GM23338 (cell line): ENCODE results near the gene SOST. TPM values are rescaled to one million over a fixed set of nuclear protein-coding genes. Genes with fewer than 3 reads are reported as not detected.

Experiments
- ATAC-seq: fragments of 200-7000 bp; cut with Tn5 transposase; 3 replicates; pipeline ENCODE4 v1.9.1; 2020
- DNase-seq: peaks from one replicate; pipeline ENCODE4 v3.0.0-alpha.2; 2015; ENCODE audit warnings: low spot score
- H2AFZ ChIP-seq: fragments of 200-600 bp; sonication (generic); 2 replicates; pipeline ENCODE4 v1.8.0; 2016; ENCODE audit warnings: antibody characterized with exemption, mild to moderate bottlenecking, moderate library complexity
- H3F3A ChIP-seq: fragments of 200-600 bp; sonication (generic); replicated peaks from 2 replicates; pipeline ENCODE4 v1.8.0; 2017; ENCODE audit warnings: antibody characterized with exemption, mixed run types, low read depth
- H3K27ac ChIP-seq: fragments of 200-600 bp; sonication (generic); 2 replicates; pipeline ENCODE4 v1.6.1; 2016; ENCODE audit warnings: low read depth
- H3K27me3 ChIP-seq: fragments of 200-600 bp; sonication (generic); 2 replicates; pipeline ENCODE4 v1.8.0; 2016; ENCODE audit warnings: mild to moderate bottlenecking, mixed run types, moderate library complexity; ENCODE audit not compliant: insufficient read depth
- H3K36me3 ChIP-seq: fragments of 200-600 bp; sonication (generic); 2 replicates; pipeline ENCODE4 v1.8.0; 2016; ENCODE audit warnings: mild to moderate bottlenecking; ENCODE audit not compliant: insufficient read depth
- H3K4me1 ChIP-seq: fragments of 200-600 bp; sonication (generic); 2 replicates; pipeline ENCODE4 v1.8.0; 2016; ENCODE audit warnings: mild to moderate bottlenecking, moderate library complexity; ENCODE audit not compliant: insufficient read depth
- H3K4me2 ChIP-seq: fragments of 200-600 bp; sonication (generic); 2 replicates; pipeline ENCODE4 v1.7.1; 2017; ENCODE audit warnings: mixed run types
- H3K4me3 ChIP-seq: fragments of 200-600 bp; sonication (generic); 2 replicates; pipeline ENCODE4 v1.6.1; 2016; ENCODE audit warnings: mixed run types
- H3K79me2 ChIP-seq: fragments of 200-600 bp; sonication (generic); replicated peaks from 2 replicates; pipeline ENCODE4 v1.8.0; 2017; ENCODE audit warnings: mild to moderate bottlenecking; ENCODE audit not compliant: insufficient read depth
- H3K9me2 ChIP-seq: fragments of 200-600 bp; sonication (generic); 2 replicates; pipeline ENCODE4 v1.8.0; 2017; ENCODE audit not compliant: insufficient read depth
- H4K20me1 ChIP-seq: fragments of 200-600 bp; sonication (generic); replicated peaks from 2 replicates; pipeline ENCODE4 v1.8.0; 2017; ENCODE audit warnings: mild to moderate bottlenecking; ENCODE audit not compliant: insufficient read depth
- H3K27ac Mint-ChIP-seq: 2 replicates; pipeline ENCODE4 v1.8.0; 2020; ENCODE audit warnings: inconsistent platforms, mild to moderate bottlenecking, moderate library complexity, mixed read lengths
- H3K27me3 Mint-ChIP-seq: 3 replicates; pipeline ENCODE4 v1.8.0; 2022; ENCODE audit warnings: low read depth, mild to moderate bottlenecking, moderate library complexity, mixed read lengths, inconsistent platforms; ENCODE audit not compliant: insufficient read depth, poor library complexity
- H3K36me3 Mint-ChIP-seq: 3 replicates; pipeline ENCODE4 v1.8.0; 2021; ENCODE audit warnings: low read depth, mild to moderate bottlenecking, inconsistent platforms, moderate library complexity, mixed read lengths
- H3K4me1 Mint-ChIP-seq: 3 replicates; pipeline ENCODE4 v1.8.0; 2020; ENCODE audit warnings: mild to moderate bottlenecking, inconsistent platforms, mixed read lengths
- H3K4me3 Mint-ChIP-seq: 3 replicates; pipeline ENCODE4 v1.8.0; 2021; ENCODE audit warnings: moderate library complexity, mild to moderate bottlenecking, inconsistent platforms, mixed read lengths
- H3K9me3 Mint-ChIP-seq: 3 replicates; pipeline ENCODE4 v1.8.0; 2020; ENCODE audit warnings: moderate library complexity, mild to moderate bottlenecking, inconsistent platforms, mixed read lengths
- CREB1 ChIP-seq: fragments of 250-450 bp; sonication (Bioruptor Pico); IDR thresholded peaks from 2 replicates; pipeline ENCODE4 v1.5.0; 2020; ENCODE audit warnings: low read depth, mild to moderate bottlenecking, moderate library complexity
- EZH2phosphoT487 ChIP-seq: fragments of 200-600 bp; sonication (generic); IDR thresholded peaks from one replicate; pipeline ENCODE4 v1.8.1; 2018; ENCODE audit warnings: antibody characterized with exemption; ENCODE audit not compliant: unreplicated experiment
- JUNB ChIP-seq: IDR thresholded peaks from one replicate; pipeline ENCODE4 v1.6.1; 2016; ENCODE audit warnings: antibody characterized with exemption; ENCODE audit not compliant: unreplicated experiment
- NANOG ChIP-seq: IDR thresholded peaks from 2 replicates; pipeline ENCODE4 v1.6.1; 2016; ENCODE audit warnings: antibody characterized with exemption, borderline replicate concordance
- POLR2AphosphoS5 ChIP-seq: IDR thresholded peaks from 2 replicates; pipeline ENCODE4 v1.6.1; 2016; ENCODE audit warnings: antibody characterized with exemption, low read depth
- STAT1 ChIP-seq: IDR thresholded peaks from one replicate; pipeline ENCODE4 v1.6.1; 2016; ENCODE audit warnings: antibody characterized with exemption; ENCODE audit not compliant: unreplicated experiment
- ZNF114 ChIP-seq: fragments of 250-450 bp; sonication (Bioruptor Pico); IDR thresholded peaks from 2 replicates; pipeline ENCODE4 v1.5.0; 2020; ENCODE audit warnings: mild to moderate bottlenecking, moderate library complexity
- ZNF331 ChIP-seq: fragments of 250-450 bp; sonication (Bioruptor Pico); IDR thresholded peaks from 2 replicates; pipeline ENCODE4 v1.5.0; 2020; ENCODE audit warnings: low read depth, mild to moderate bottlenecking, moderate library complexity
- polyA plus RNA-seq: library from polyadenylated mRNA; unstranded; fragments of >200 nt; fragmentation: Nextera tagmentation; extraction: Ambion mirVana; gene quantifications from 2 replicates; pipeline ENCODE4 v1.2.1, GENCODE V29; 2016
- total RNA-seq: library from RNA; depleted of rRNA; stranded (reverse); fragments of >200 nt; shearing (Covaris generic); gene quantifications from 2 replicates; pipeline ENCODE4 v1.2.3, GENCODE V29; 2014
- TF ChIP-seq, protein P1 (sequence below): IDR thresholded peaks from one replicate; pipeline ENCODE4 v1.6.1; 2018; ENCODE audit warnings: antibody characterized with exemption; ENCODE audit not compliant: unreplicated experiment
- TF ChIP-seq, protein P2 (sequence below): IDR thresholded peaks from 2 replicates; pipeline ENCODE4 v1.6.1; 2016; ENCODE audit warnings: antibody characterized with exemption
- TF ChIP-seq, protein P3 (sequence below): fragments of 250-450 bp; sonication (Bioruptor Pico); IDR thresholded peaks from 2 replicates; pipeline ENCODE4 v1.5.0; 2020; ENCODE audit warnings: mild to moderate bottlenecking, moderate library complexity

The SOST gene
- total and polyA plus RNA-seq, 2 experiments from 2014 or later = not detected

DNA sequence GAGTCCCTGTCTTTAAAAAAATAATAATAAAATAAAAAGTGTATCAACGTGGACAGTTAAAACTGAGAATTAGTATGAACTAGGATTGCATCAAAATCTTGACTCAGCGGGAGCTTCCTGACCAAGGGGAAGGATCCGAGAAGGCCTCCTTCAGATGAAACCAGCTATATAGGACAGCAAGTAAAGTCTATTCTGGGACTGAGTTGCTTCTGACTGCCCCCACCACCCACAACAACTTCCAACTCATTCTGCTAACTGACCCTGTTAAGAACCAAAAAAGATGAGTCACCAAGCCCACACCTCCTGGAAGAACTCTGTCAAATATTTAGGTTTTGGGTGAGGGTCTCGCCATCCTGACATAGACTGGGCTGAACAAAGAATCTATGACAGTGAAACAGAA lies 49.5 kb upstream of the SOST start (continued):
- TF ChIP-seq, protein P1, sequence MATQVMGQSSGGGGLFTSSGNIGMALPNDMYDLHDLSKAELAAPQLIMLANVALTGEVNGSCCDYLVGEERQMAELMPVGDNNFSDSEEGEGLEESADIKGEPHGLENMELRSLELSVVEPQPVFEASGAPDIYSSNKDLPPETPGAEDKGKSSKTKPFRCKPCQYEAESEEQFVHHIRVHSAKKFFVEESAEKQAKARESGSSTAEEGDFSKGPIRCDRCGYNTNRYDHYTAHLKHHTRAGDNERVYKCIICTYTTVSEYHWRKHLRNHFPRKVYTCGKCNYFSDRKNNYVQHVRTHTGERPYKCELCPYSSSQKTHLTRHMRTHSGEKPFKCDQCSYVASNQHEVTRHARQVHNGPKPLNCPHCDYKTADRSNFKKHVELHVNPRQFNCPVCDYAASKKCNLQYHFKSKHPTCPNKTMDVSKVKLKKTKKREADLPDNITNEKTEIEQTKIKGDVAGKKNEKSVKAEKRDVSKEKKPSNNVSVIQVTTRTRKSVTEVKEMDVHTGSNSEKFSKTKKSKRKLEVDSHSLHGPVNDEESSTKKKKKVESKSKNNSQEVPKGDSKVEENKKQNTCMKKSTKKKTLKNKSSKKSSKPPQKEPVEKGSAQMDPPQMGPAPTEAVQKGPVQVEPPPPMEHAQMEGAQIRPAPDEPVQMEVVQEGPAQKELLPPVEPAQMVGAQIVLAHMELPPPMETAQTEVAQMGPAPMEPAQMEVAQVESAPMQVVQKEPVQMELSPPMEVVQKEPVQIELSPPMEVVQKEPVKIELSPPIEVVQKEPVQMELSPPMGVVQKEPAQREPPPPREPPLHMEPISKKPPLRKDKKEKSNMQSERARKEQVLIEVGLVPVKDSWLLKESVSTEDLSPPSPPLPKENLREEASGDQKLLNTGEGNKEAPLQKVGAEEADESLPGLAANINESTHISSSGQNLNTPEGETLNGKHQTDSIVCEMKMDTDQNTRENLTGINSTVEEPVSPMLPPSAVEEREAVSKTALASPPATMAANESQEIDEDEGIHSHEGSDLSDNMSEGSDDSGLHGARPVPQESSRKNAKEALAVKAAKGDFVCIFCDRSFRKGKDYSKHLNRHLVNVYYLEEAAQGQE = no peak
- TF ChIP-seq NANOG = no peak
- no peak for TF ChIP-seq STAT1

DNA sequence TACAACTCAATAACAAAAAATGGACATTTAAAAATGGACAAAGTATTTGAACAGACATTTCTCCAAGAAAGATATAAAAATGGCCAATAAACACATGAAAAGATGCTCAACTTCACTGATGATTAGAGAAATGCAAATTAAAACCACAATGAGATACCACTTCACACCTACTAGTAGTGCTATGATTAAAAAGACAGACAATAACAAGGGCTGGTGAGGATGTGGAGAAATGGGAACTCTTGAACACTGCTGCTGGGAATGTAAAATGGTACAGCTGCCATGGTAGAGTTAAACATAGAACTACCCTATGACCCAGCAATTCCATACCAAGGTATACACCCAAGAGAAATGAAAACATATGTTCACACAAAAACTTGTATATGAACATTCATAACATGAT lies 46.5 kb upstream of the SOST start:
- DNase-seq (no peak), ATAC-seq (no peak)
- Histone ChIP-seq H3K27ac (0 out of 2 replicates have a peak overlapping the region, but pooled peaks have one; percentile 79), H3K36me3 (no peaks in the 10 kb centered on the region), H3K4me2 (no peak overlapping the region), H3K4me3 (no peak overlapping the region; the same call in 1 of the 2 replicates), H3K4me1 (peaks cover 37% of the 10 kb centered on the region), H3K27me3 (no peaks in the 10 kb centered on the region), H4K20me1 (no peaks in the 10 kb centered on the region), H2AFZ (no peak overlapping the region), H3K9me2 (no peaks in the 10 kb centered on the region), H3F3A (no peaks in the 10 kb centered on the region; the same call in 1 of the 2 replicates), H3K79me2 (no peaks in the 10 kb centered on the region)
- no peak overlapping the region for H3K27ac Mint-ChIP-seq
- H3K4me3 Mint-ChIP-seq = no peak overlapping the region
- H3K27me3 Mint-ChIP-seq = peaks cover 3% of the 10 kb centered on the region
- H3K36me3 Mint-ChIP-seq = peaks cover 22% of the 10 kb centered on the region; the same call in 2 of the 3 replicates
- H3K4me1 Mint-ChIP-seq = peaks cover 40% of the 10 kb centered on the region
- H3K9me3 Mint-ChIP-seq = no peaks in the 10 kb centered on the region
- TF ChIP-seq, protein P2, sequence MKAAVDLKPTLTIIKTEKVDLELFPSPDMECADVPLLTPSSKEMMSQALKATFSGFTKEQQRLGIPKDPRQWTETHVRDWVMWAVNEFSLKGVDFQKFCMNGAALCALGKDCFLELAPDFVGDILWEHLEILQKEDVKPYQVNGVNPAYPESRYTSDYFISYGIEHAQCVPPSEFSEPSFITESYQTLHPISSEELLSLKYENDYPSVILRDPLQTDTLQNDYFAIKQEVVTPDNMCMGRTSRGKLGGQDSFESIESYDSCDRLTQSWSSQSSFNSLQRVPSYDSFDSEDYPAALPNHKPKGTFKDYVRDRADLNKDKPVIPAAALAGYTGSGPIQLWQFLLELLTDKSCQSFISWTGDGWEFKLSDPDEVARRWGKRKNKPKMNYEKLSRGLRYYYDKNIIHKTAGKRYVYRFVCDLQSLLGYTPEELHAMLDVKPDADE = no peak
- TF ChIP-seq CREB1 (CRISPR knock-in tag) = no peak
- TF ChIP-seq ZNF114 (CRISPR knock-in tag) = no peak
- TF ChIP-seq POLR2AphosphoS5 = no peak
- TF ChIP-seq STAT1 = no peak
- no peak for TF ChIP-seq JUNB
- no peak for TF ChIP-seq NANOG
- no peak for TF ChIP-seq EZH2phosphoT487
- TF ChIP-seq, protein P1 = no peak
- no peak for TF ChIP-seq ZNF331
- TF ChIP-seq, protein P3, sequence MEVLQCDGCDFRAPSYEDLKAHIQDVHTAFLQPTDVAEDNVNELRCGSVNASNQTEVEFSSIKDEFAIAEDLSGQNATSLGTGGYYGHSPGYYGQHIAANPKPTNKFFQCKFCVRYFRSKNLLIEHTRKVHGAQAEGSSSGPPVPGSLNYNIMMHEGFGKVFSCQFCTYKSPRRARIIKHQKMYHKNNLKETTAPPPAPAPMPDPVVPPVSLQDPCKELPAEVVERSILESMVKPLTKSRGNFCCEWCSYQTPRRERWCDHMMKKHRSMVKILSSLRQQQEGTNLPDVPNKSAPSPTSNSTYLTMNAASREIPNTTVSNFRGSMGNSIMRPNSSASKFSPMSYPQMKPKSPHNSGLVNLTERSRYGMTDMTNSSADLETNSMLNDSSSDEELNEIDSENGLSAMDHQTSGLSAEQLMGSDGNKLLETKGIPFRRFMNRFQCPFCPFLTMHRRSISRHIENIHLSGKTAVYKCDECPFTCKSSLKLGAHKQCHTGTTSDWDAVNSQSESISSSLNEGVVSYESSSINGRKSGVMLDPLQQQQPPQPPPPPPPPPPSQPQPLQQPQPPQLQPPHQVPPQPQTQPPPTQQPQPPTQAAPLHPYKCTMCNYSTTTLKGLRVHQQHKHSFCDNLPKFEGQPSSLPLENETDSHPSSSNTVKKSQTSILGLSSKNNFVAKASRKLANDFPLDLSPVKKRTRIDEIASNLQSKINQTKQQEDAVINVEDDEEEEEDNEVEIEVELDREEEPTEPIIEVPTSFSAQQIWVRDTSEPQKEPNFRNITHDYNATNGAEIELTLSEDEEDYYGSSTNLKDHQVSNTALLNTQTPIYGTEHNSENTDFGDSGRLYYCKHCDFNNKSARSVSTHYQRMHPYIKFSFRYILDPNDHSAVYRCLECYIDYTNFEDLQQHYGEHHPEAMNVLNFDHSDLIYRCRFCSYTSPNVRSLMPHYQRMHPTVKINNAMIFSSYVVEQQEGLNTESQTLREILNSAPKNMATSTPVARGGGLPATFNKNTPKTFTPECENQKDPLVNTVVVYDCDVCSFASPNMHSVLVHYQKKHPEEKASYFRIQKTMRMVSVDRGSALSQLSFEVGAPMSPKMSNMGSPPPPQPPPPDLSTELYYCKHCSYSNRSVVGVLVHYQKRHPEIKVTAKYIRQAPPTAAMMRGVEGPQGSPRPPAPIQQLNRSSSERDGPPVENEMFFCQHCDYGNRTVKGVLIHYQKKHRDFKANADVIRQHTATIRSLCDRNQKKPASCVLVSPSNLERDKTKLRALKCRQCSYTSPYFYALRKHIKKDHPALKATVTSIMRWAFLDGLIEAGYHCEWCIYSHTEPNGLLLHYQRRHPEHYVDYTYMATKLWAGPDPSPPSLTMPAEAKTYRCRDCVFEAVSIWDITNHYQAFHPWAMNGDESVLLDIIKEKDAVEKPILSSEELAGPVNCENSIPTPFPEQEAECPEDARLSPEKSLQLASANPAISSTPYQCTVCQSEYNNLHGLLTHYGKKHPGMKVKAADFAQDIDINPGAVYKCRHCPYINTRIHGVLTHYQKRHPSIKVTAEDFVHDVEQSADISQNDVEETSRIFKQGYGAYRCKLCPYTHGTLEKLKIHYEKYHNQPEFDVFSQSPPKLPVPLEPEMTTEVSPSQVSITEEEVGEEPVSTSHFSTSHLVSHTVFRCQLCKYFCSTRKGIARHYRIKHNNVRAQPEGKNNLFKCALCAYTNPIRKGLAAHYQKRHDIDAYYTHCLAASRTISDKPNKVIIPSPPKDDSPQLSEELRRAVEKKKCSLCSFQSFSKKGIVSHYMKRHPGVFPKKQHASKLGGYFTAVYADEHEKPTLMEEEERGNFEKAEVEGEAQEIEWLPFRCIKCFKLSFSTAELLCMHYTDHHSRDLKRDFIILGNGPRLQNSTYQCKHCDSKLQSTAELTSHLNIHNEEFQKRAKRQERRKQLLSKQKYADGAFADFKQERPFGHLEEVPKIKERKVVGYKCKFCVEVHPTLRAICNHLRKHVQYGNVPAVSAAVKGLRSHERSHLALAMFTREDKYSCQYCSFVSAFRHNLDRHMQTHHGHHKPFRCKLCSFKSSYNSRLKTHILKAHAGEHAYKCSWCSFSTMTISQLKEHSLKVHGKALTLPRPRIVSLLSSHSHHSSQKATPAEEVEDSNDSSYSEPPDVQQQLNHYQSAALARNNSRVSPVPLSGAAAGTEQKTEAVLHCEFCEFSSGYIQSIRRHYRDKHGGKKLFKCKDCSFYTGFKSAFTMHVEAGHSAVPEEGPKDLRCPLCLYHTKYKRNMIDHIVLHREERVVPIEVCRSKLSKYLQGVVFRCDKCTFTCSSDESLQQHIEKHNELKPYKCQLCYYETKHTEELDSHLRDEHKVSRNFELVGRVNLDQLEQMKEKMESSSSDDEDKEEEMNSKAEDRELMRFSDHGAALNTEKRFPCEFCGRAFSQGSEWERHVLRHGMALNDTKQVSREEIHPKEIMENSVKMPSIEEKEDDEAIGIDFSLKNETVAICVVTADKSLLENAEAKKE (CRISPR knock-in tag) = no peak
